GM12891 (cell line): ENCODE measurements around the gene RASGRP1.

Experiments used
- DNase-seq: peaks from one replicate; pipeline ENCODE4 v3.0.0; 2011; ENCODE audit warnings: low spot score; ENCODE audit not compliant: insufficient read length
- FAIRE-seq: peaks from 2 replicates; lab custom pipeline; 2011; peaks lifted over from hg19 to GRCh38; lab: Jason Lieb, UNC
- PAX5 ChIP-seq: IDR thresholded peaks from 2 replicates; pipeline ENCODE4 v1.6.1; 2011; ENCODE audit warnings: low read length, moderate library complexity, mild to moderate bottlenecking; ENCODE audit not compliant: insufficient read depth, severe bottlenecking
- POLR2A ChIP-seq: IDR thresholded peaks from 2 replicates; pipeline ENCODE4 v1.6.1; 2011; ENCODE audit warnings: low read depth, low read length, control low read depth
- POLR2AphosphoS5 ChIP-seq: IDR thresholded peaks from 2 replicates; pipeline ENCODE4 v1.6.1; 2011; ENCODE audit warnings: low read depth, low read length, control low read depth
- POU2F2 ChIP-seq: IDR thresholded peaks from 2 replicates; pipeline ENCODE4 v1.6.1; 2011; ENCODE audit warnings: low read depth, mild to moderate bottlenecking, control low read depth, low read length, moderate library complexity
- SPI1 ChIP-seq: IDR thresholded peaks from 2 replicates; pipeline ENCODE4 v1.6.1; 2011; ENCODE audit warnings: low read depth, low read length, control low read depth
- TAF1 ChIP-seq: IDR thresholded peaks from 2 replicates; pipeline ENCODE4 v1.6.1; 2011; ENCODE audit warnings: low read depth, low read length, control low read depth

RASGRP1 gene

GRCh38 chr15:38525489-38525888 lies 39.1 kb downstream of the RASGRP1 start:
- FAIRE-seq (no peak), DNase-seq (no peak)
- TF ChIP-seq POLR2AphosphoS5 (no peak), SPI1 (no peak), PAX5 (no peak), TAF1 (no peak), POU2F2 (no peak), POLR2A (no peak)

- FAIRE-seq = no peak
- TF ChIP-seq POU2F2 (no peak), TAF1 (no peak), POLR2A (no peak)
- DNase-seq = no peak
Observed at GRCh38 chr15:38524156-38524555, 40.5 kb downstream of the RASGRP1 start.

GRCh38 chr15:38522922-38523321 lies 41.7 kb downstream of the RASGRP1 start:
- DNase-seq = no peak
- TF ChIP-seq TAF1 = no peak
- no peak for TF ChIP-seq POLR2A
- no peak for TF ChIP-seq POU2F2
- no peak for FAIRE-seq

GRCh38 chr15:38521316-38521715 lies 43.3 kb downstream of the RASGRP1 start:
- DNase-seq = no peak
- TF ChIP-seq TAF1 (no peak), POLR2AphosphoS5 (no peak), SPI1 (no peak)
- no peak for FAIRE-seq

- DNase-seq (no peak), FAIRE-seq (no peak)
- TF ChIP-seq SPI1 = no peak
- no peak for TF ChIP-seq TAF1
- no peak for TF ChIP-seq POLR2A
- no peak for TF ChIP-seq POLR2AphosphoS5
- TF ChIP-seq PAX5 = no peak
- TF ChIP-seq POU2F2 = no peak
Observed at GRCh38 chr15:38520035-38520434, 44.6 kb downstream of the RASGRP1 start.

- FAIRE-seq = no peak
- TF ChIP-seq SPI1 (no peak), POLR2A (no peak), POU2F2 (no peak), POLR2AphosphoS5 (no peak), PAX5 (no peak), TAF1 (no peak)
- no peak for DNase-seq
Observed at GRCh38 chr15:38518084-38518483, 46.5 kb downstream of the RASGRP1 start.

- DNase-seq (no peak), FAIRE-seq (no peak)
- TF ChIP-seq SPI1 = no peak
- TF ChIP-seq POLR2AphosphoS5 = no peak
- no peak for TF ChIP-seq POLR2A
- TF ChIP-seq TAF1 = no peak
- no peak for TF ChIP-seq PAX5
- no peak for TF ChIP-seq POU2F2
Observed at GRCh38 chr15:38517312-38517975, 47.2 kb downstream of the RASGRP1 start.

- no peak for FAIRE-seq
- TF ChIP-seq PAX5 (no peak), POLR2AphosphoS5 (no peak), POU2F2 (no peak)
- DNase-seq = no peak
Observed at GRCh38 chr15:38516626-38517025, 48.0 kb downstream of the RASGRP1 start.

- TF ChIP-seq POU2F2 (no peak), POLR2AphosphoS5 (no peak), SPI1 (no peak), TAF1 (no peak), POLR2A (no peak), PAX5 (no peak)
- FAIRE-seq = no peak
- DNase-seq = no peak
Observed at GRCh38 chr15:38514601-38515000, 50.0 kb downstream of the RASGRP1 start.

GRCh38 chr15:38512901-38513300 lies 51.7 kb downstream of the RASGRP1 start:
- FAIRE-seq (no peak), DNase-seq (no peak)
- TF ChIP-seq SPI1 = no peak
- no peak for TF ChIP-seq POU2F2
- TF ChIP-seq POLR2A = no peak
- no peak for TF ChIP-seq PAX5
- no peak for TF ChIP-seq POLR2AphosphoS5
- TF ChIP-seq TAF1 = no peak
